ENCODE measurements around the gene TAX1BP1.

DNA sequence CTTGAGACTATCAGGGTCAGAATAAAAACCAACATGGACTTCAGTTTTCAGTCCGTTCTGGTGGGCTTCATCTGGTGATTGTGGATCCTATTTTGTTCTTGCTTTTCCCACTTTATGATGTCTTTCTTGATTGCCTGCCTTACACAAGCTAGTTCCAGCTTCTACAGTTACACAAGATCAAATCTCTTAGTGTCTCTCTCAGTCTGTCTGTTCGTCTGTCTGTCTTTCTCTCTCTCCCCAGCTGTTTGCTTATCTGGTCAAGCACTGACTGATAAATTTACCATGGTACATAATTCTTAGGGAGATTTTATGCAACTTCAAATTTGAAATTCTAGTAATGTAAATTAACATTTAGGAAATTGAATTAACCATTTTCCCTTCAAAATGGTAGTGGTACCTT, 35.8 kb downstream of the TAX1BP1 start:
- TF ChIP-seq, protein P1, sequence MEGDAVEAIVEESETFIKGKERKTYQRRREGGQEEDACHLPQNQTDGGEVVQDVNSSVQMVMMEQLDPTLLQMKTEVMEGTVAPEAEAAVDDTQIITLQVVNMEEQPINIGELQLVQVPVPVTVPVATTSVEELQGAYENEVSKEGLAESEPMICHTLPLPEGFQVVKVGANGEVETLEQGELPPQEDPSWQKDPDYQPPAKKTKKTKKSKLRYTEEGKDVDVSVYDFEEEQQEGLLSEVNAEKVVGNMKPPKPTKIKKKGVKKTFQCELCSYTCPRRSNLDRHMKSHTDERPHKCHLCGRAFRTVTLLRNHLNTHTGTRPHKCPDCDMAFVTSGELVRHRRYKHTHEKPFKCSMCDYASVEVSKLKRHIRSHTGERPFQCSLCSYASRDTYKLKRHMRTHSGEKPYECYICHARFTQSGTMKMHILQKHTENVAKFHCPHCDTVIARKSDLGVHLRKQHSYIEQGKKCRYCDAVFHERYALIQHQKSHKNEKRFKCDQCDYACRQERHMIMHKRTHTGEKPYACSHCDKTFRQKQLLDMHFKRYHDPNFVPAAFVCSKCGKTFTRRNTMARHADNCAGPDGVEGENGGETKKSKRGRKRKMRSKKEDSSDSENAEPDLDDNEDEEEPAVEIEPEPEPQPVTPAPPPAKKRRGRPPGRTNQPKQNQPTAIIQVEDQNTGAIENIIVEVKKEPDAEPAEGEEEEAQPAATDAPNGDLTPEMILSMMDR (IDR thresholded peaks at IDR 0.05; ENCODE audit: insufficient read depth, low read depth, low read length), result no peak
- no peak for TF ChIP-seq EZH2 (IDR thresholded peaks at IDR 0.05; ENCODE audit: insufficient read depth, low read length)
